ENCODE measurements around the gene OBSCN.

Gene OBSCN

DNA sequence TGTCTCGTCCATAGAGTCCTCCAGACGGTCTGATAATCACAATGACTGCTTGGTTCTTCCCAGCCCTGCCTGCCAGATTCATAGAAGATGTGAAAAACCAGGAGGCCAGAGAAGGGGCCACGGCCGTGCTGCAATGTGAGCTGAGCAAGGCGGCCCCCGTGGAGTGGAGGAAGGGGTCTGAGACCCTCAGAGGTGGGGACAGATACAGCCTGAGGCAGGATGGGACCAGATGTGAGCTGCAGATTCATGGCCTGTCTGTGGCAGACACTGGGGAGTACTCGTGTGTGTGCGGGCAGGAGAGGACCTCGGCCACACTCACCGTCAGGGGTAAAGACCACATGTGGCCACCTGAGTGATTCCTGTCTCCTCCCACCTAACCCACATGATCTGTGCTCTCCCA lies 86.9 kb downstream of the OBSCN start:
- no peak for DNase-seq

GRCh38 chr1:228295201-228295600 lies 87.4 kb downstream of the OBSCN start:
- no peak for DNase-seq

DNA sequence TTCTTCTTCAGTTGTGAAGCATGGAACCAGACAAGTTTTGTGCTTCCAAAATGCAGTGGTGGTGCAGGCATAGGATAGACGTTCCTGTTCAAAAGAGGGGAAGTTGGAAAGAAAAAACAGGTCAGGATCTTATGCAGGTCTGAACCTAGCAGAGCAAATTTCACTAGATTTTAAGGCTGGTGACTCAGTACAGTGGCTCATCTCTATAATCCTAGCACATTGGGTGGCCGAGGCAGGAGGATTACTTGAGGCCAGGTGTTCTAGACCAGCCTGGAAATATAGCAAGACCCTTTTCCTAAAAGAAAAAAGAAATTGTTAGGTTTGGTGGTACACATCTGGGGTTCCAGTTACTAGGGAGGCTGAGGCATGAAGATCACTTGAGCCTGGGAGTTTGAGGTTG lies 88.1 kb downstream of the OBSCN start:
- DNase-seq = no peak

DNA sequence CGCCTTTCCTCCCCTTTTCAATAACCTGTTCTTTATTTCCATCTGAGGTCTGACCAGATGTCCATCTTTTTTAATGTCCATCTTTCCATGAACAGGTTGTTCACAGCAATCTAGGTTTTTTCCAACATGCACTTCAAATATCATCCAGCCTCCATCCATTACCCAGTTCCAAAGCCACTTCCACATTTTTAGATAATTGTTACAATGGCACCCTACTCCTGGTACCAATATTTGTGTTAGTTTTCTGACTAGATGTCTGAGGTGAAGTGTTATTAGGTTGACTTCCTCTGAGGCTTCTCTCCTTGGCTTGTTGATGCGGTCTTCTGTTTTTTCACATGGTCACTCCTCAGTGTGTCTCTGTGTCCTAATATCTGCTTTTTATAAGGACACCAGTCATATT lies 89.4 kb downstream of the OBSCN start:
- no peak for DNase-seq

DNA sequence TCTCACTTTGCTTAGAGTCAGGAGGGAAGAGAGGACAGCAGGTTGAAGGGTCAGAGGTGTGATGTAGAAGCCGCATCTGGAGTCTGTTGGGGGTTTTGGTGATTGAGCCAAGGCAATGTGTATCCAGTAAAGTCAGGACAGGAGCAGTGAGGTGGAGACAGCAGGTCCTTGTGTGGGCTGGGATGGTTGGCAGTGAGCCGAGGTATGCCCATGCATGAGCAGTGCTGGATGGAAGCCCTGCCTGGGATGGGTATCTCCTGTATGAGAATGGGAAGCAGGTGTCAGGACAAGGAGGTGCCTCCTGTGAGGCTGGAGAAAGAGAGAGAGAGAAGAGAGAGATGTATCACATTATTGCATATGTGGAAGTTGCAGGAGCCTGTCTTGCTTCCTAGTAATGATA lies 90.0 kb downstream of the OBSCN start:
- no peak for DNase-seq

DNA sequence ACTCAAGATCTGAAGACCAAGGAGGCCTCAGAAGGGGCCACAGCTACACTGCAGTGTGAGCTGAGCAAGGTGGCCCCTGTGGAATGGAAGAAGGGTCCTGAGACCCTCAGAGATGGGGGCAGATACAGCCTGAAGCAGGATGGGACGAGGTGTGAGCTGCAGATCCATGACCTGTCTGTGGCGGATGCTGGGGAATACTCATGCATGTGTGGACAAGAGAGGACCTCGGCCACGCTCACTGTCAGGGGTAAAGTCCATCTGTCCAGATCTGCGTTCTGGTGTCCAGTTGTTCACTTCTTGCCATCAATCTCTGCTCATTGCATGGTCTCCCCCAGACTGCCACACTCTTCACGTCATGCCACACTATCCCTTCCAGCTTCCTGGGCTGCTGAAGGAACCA lies 90.6 kb downstream of the OBSCN start:
- no peak for DNase-seq

DNA sequence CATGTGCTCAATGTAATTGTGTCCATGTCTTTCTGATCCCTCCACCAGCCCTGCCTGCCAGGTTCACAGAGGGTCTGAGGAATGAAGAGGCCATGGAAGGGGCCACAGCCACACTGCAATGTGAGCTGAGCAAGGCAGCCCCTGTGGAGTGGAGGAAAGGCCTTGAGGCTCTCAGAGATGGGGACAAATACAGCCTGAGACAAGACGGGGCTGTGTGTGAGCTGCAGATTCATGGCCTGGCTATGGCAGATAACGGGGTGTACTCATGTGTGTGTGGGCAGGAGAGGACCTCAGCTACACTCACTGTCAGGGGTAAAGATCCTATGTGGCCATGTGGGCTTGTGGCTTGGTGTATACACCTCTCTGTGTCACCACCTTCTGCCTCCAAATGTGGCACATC lies 91.4 kb downstream of the OBSCN start:
- no peak for DNase-seq

DNA sequence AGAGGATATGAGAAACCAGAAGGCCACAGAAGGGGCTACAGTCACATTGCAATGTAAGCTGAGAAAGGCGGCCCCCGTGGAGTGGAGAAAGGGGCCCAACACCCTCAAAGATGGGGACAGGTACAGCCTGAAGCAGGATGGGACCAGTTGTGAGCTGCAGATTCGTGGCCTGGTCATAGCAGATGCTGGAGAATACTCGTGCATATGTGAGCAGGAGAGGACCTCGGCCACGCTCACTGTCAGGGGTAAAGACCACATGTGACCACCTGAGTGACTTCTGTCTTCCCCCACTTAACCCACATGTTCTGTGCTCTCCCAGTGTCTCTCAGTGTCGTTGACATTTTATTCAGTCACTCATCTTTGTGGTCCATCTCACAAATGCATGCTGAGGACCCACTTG lies 92.1 kb downstream of the OBSCN start:
- no peak for DNase-seq

DNA sequence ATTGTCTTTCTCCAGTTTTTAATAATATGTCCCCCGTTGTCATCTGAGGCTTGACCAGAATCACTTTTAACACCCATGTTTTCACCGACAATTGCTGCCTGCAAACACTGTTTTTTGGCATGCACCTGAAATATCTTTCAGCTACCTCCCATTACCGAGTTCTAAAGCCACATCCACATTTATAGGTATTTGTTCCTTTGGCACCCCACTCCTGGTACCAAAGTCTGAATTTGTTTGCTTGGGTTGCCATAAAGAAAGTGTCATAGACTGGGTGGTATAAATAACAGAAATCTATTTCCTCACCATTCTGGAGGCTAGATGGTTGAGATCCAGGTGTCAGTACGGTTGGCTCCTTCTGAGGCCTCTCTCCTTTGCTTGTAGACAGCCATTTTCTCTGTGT lies 94.2 kb downstream of the OBSCN start:
- DNase-seq = no peak

DNA sequence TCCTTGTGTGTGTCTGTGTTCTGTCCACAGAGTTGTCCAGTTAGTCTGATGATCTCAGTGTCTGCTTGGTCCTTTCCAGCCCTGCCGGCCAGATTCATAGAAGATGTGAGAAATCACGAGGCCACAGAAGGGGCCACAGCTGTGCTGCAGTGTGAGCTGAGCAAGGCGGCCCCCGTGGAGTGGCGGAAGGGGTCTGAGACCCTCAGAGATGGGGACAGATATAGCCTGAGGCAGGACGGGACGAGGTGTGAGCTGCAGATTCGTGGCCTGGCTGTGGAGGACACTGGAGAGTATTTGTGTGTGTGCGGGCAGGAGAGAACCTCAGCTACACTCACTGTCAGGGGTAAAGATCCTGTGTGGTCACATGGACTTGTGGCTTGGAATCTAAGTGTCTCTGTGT lies 95.8 kb downstream of the OBSCN start:
- no peak for DNase-seq

- DNase-seq = no peak
Measured at GRCh38 chr1:228304225-228304624, 96.4 kb downstream of the OBSCN start.

GRCh38 chr1:228304766-228305395 lies 97.0 kb downstream of the OBSCN start:
- no peak for DNase-seq

GRCh38 chr1:228305721-228306152 lies 97.9 kb downstream of the OBSCN start:
- no peak for DNase-seq

- no peak for DNase-seq
Measured at GRCh38 chr1:228306275-228307217, 98.7 kb downstream of the OBSCN start.

GRCh38 chr1:228307218-228308023 lies 99.6 kb downstream of the OBSCN start:
- DNase-seq = no peak

GRCh38 chr1:228308085-228308601 lies 100.3 kb downstream of the OBSCN start:
- no peak for DNase-seq

GRCh38 chr1:228308628-228309325 lies 100.9 kb downstream of the OBSCN start:
- DNase-seq = no peak

- DNase-seq = no peak
Measured at GRCh38 chr1:228309326-228310067, 101.7 kb downstream of the OBSCN start.

DNA sequence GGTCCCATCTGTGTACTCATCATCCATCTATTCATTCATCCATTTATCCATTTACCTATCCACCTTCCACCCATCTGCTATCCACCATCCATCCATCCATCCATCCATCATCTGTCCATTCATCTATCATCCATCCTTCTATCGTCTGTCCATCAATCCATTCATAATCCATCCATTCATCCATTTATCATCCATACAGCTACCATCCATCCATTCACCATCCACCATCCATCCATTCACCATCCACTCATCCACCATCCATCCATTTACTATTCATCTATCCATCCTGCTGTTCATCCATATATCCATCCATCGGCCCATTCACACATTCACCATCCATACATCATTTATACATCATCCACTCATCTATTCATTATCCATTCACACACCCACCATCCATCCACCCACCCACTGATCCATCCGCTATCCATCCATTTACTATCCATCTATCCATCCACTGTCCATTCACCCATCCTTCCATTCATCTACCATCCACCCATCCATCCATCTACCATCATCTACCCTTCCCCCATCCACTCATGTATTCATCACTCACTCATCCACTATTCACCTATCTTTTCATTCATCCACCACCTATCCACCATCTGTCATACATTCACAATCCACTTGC lies 102.4 kb downstream of the OBSCN start:
- no peak for DNase-seq

DNA sequence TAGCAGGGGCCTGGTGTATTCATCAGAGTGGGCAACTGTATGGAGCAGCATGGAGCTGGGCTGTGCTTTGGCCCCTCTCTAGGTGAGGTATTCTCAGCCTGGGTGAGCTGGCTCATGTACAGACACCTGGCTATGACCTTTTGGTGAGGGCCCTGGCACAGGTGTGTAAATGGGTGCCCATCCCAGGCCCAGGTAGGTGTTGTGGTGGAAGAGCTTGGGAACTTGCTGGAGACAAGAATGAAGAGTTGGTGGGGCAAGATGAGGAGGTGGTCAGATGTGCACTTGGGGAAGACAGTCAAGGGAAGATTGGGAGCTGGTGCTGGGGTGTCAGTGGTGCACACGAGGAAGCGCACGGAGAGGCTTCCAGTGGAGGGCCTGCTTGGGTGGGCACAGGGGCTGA lies 103.2 kb downstream of the OBSCN start:
- no peak for DNase-seq

DNA sequence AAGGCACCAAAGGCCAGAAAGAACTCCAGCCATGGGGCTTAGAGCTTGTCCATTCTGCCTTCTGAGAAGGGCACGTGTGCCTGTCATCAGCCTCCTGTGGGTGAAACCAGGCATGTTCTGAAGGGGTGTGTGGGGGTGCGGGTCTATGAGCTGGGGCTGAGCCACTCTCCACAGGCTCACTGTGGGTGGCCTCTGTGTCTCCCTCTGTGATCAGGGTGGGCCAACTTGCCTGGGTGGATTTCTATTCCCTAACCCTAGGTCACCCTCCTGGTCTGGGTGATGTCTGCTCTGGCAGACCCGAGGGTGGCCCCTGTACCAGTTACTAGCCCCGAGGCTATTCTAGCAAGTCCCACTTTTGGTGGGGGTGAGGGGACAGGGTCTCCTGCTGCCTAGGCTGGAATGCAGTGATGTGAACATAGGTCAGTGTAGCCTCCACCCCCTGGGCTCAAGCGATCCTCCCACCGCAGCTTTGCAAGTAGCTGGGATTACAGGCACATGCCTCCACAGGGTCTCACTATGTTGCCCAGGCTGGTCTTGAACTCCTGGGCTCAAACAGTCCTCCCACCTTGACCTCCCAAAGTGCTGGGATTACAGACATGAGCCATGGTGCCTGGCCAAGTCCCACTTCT lies 104.4 kb downstream of the OBSCN start:
- no peak for DNase-seq
